GM12878 (cell line): Measurements from ENCODE around the gene REPIN1. TPM values are rescaled to one million over a fixed set of nuclear protein-coding genes. Genes with fewer than 3 reads are reported as not detected.
A peak's percentile ranks its signal among the peaks of the same experiment; 100 is the strongest.

Experiments
- ATAC-seq: fragments of 200-7000 bp; cut with Tn5 transposase; 3 replicates; pipeline ENCODE4 v1.9.1; 2020; ENCODE audit warnings: mild to moderate bottlenecking, moderate library complexity
- BruUV-seq: library from RNA; stranded (reverse); fragments of 400-500 nt; replicated peaks from 2 replicates; lab custom pipeline; 2021; lab: Mats Ljungman, UMichigan
- CTCF ChIA-PET: fragments of 300-600 bp; sonication (Branson Sonifier 250); formaldehyde crosslinking; extraction: SDS; loops from one replicate; lab custom pipeline; 2021; ENCODE audit warnings: inconsistent platforms; lab: Yijun Ruan, JAX
- POLR2A ChIA-PET: fragments of 350-600 bp; formaldehyde crosslinking; extraction: SDS; loops from one replicate; lab custom pipeline; 2021; ENCODE audit warnings: inconsistent platforms; lab: Charles Lee
- RAD21 ChIA-PET: fragments of 300-600 bp; sonication (Branson Sonifier 250); formaldehyde crosslinking; loops from one replicate; lab custom pipeline; 2023; ENCODE audit warnings: antibody characterized with exemption; ENCODE audit not compliant: unreplicated experiment; lab: Charles Lee
- SMC1A ChIA-PET: fragments of 300-600 bp; sonication (Branson Sonifier 250); formaldehyde crosslinking; loops from one replicate; lab custom pipeline; 2023; ENCODE audit not compliant: unreplicated experiment, uncharacterized antibody; lab: Charles Lee
- DNase-seq: peaks from one replicate; pipeline ENCODE4 v3.0.0-alpha.2; 2011; ENCODE audit warnings: low read depth, low spot score
- FAIRE-seq: peaks from 3 replicates; lab custom pipeline; 2011; peaks lifted over from hg19 to GRCh38; lab: Jason Lieb, UNC
- H2AFZ ChIP-seq: 2 replicates; pipeline ENCODE4 v1.6.0; 2011; ENCODE audit warnings: low read depth, low read length, control low read depth; ENCODE audit not compliant: control insufficient read depth
- H3K27ac ChIP-seq: 2 replicates; pipeline ENCODE4 v1.5.1; 2011; ENCODE audit warnings: control low read depth; ENCODE audit not compliant: control insufficient read depth, insufficient read depth
- H3K27me3 ChIP-seq, 2 experiments: replicated peaks in 1 of 2; 2 replicates each; pipeline versions ENCODE4 v1.6.0 to v1.6.1; 2011; ENCODE audit warnings: low read length in 1 of 2; ENCODE audit not compliant: control insufficient read depth in 2 of 2, insufficient read depth in 2 of 2
- H3K36me3 ChIP-seq, 2 experiments: 2 replicates each; pipeline ENCODE4 v1.5.1; 2011; ENCODE audit warnings: low read length in 1 of 2; ENCODE audit not compliant: control insufficient read depth in 2 of 2, insufficient read depth in 2 of 2
- H3K4me1 ChIP-seq: 2 replicates; pipeline ENCODE4 v1.6.1; 2011; ENCODE audit warnings: mild to moderate bottlenecking, low read length, moderate library complexity, mixed read lengths; ENCODE audit not compliant: control insufficient read depth, insufficient read depth
- H3K4me2 ChIP-seq: 2 replicates; pipeline ENCODE4 v1.6.0; 2011; ENCODE audit warnings: control low read depth; ENCODE audit not compliant: control insufficient read depth, insufficient read depth
- H3K4me3 ChIP-seq: fragments of 200-600 bp; sonication (generic); 2 replicates; pipeline ENCODE4 v1.5.1; 2016
- H3K79me2 ChIP-seq: 2 replicates; pipeline ENCODE4 v1.6.0; 2011; ENCODE audit warnings: low read length; ENCODE audit not compliant: control insufficient read depth, insufficient read depth
- H3K9ac ChIP-seq: 2 replicates; pipeline ENCODE4 v1.8.0; 2011; ENCODE audit warnings: low read length, control low read depth, mixed read lengths; ENCODE audit not compliant: control insufficient read depth, insufficient read depth
- H3K9me3 ChIP-seq: replicated peaks from 3 replicates; pipeline ENCODE4 v1.5.1; 2011; ENCODE audit warnings: mild to moderate bottlenecking, low read length; ENCODE audit not compliant: control insufficient read depth, insufficient read depth
- H4K20me1 ChIP-seq: 2 replicates; pipeline ENCODE4 v1.6.0; 2011; ENCODE audit not compliant: control insufficient read depth, insufficient read depth
- BACH1 ChIP-seq: fragments of 450-650 bp; IDR thresholded peaks from 2 replicates; pipeline ENCODE4 v1.6.1; 2017; ENCODE audit warnings: mild to moderate bottlenecking, borderline replicate concordance
- CBFB ChIP-seq: IDR thresholded peaks from 2 replicates; pipeline ENCODE4 v1.6.1; 2016; ENCODE audit warnings: antibody characterized with exemption, low read depth
- CHD1 ChIP-seq: IDR thresholded peaks from 2 replicates; pipeline ENCODE4 v1.6.1; 2012; ENCODE audit warnings: low read depth, low read length, improper control_type of control experiment
- CHD2 ChIP-seq: IDR thresholded peaks from 2 replicates; pipeline ENCODE4 v1.6.1; 2011; ENCODE audit warnings: low read depth, low read length, improper control_type of control experiment, borderline replicate concordance
- DPF2 ChIP-seq: fragments of 450-650 bp; IDR thresholded peaks from 2 replicates; pipeline ENCODE4 v1.6.1; 2017; ENCODE audit warnings: mild to moderate bottlenecking
- MXI1 ChIP-seq: fragments of 150-350 bp; IDR thresholded peaks from 2 replicates; pipeline ENCODE4 v1.6.1; 2011; ENCODE audit warnings: low read depth, mild to moderate bottlenecking, inconsistent platforms, low read length, improper control_type of control experiment
- NFIC ChIP-seq: IDR thresholded peaks from 2 replicates; pipeline ENCODE4 v1.6.1; 2012; ENCODE audit warnings: low read depth, mild to moderate bottlenecking, inconsistent platforms, low read length, moderate library complexity
- PBX3 ChIP-seq: IDR thresholded peaks from 2 replicates; pipeline ENCODE4 v1.6.1; 2011; ENCODE audit warnings: mild to moderate bottlenecking, low read depth, low read length, moderate library complexity; ENCODE audit not compliant: insufficient replicate concordance
- RAD51 ChIP-seq: fragments of 450-650 bp; IDR thresholded peaks from 2 replicates; pipeline ENCODE4 v1.6.1; 2016; ENCODE audit warnings: moderate library complexity, mild to moderate bottlenecking, inconsistent platforms
- RB1 ChIP-seq: fragments of 450-650 bp; formaldehyde crosslinking; IDR thresholded peaks from 2 replicates; pipeline ENCODE4 v1.6.1; 2017; ENCODE audit warnings: mild to moderate bottlenecking, borderline replicate concordance
- RBBP5 ChIP-seq: fragments of 200-600 bp; sonication (generic); conservative IDR thresholded peaks from 2 replicates; pipeline ENCODE4 v1.6.1; 2016
- RCOR1 ChIP-seq: conservative IDR thresholded peaks from 2 replicates; pipeline ENCODE4 v1.6.1; 2012; ENCODE audit warnings: low read depth, low read length, improper control_type of control experiment
- TAF1 ChIP-seq: IDR thresholded peaks from 2 replicates; pipeline ENCODE4 v1.6.1; 2011; ENCODE audit warnings: mild to moderate bottlenecking, low read depth, low read length, borderline replicate concordance
- ZBTB4 ChIP-seq: fragments of 450-650 bp; formaldehyde crosslinking; IDR thresholded peaks from 2 replicates; pipeline ENCODE4 v1.4.0; 2022; ENCODE audit warnings: mild to moderate bottlenecking, moderate library complexity
- ZNF24 ChIP-seq: fragments of 450-650 bp; IDR thresholded peaks from 2 replicates; pipeline ENCODE4 v1.6.1; 2017; ENCODE audit warnings: antibody characterized with exemption, mild to moderate bottlenecking
- WGBS: methylation state at CpG from one replicate; pipeline ENCODE4 v1.1.6; 2016; ENCODE audit warnings: low lambda C conversion rate; ENCODE audit not compliant: insufficient replicate concordance, insufficient coverage; ENCODE audit errors: missing lambda C conversion rate; 5-methylcytosine and 5-hydroxymethylcytosine counted together
- in situ Hi-C: fragments of 300-500 bp; cut with MboI; formaldehyde crosslinking; loops from 9 replicates; pipeline ENCODE4 v1.14.3; 2018; ENCODE audit warnings: mixed read lengths
- intact Hi-C: fragments of 100-400 bp; cut with micrococcal nuclease; formaldehyde crosslinking; loops from one replicate; pipeline ENCODE4 v1.14.2; 2022; ENCODE audit not compliant: unreplicated experiment
- polyA plus RNA-seq, 11 experiments: library from polyadenylated mRNA; depleted of rRNA in 4 of 11; unstranded in 6 of 11; stranded (reverse) in 5 of 11; fragments of >200 nt; fragmentation: Nextera tagmentation in 4 of 11; fragmentation: Illumina TruSeq in 1 of 11; extraction: Ambion mirVana in 4 of 11; extraction: Trizol in 1 of 11; gene quantifications; 1 replicate in 1 of 11; 2 replicates in 10 of 11; pipeline versions ENCODE4 v1.2.1 to v1.2.3, GENCODE V29; 2011 to 2016; ENCODE audit warnings: inconsistent platforms in 2 of 11, missing spikeins in 2 of 11, low read depth in 1 of 11
- total RNA-seq, 4 experiments: library from RNA; depleted of rRNA in 3 of 4; stranded (reverse); fragments of >200 nt in 3 of 4; fragmentation: Illumina TruSeq in 1 of 4; extraction: Trizol in 1 of 4; gene quantifications; 2 replicates each; pipeline versions ENCODE4 v1.2.1 to v1.2.3, GENCODE V29; 2013 to 2021

REPIN1 gene
- total and polyA plus RNA-seq, 10 of the 15 experiments (the other 5 are each of a cell fraction or from before 2014, with no cell fraction given), result 5.1 to 172 (median 76.9) TPM

- TF ChIP-seq CHD1 (peak; percentile 87; the same call in 1 of the 2 replicates), RCOR1 (0 out of 2 replicates have a peak, but pooled peaks have one; percentile 31), BACH1 (0 out of 2 replicates have a peak, but pooled peaks have one; percentile 36), TAF1 (0 out of 2 replicates have a peak, but pooled peaks have one; percentile 1), CHD2 (0 out of 2 replicates have a peak, but pooled peaks have one; percentile 31), RBBP5 (no peak), DPF2 (0 out of 2 replicates have a peak, but pooled peaks have one; percentile 2), MXI1 (0 out of 2 replicates have a peak, but pooled peaks have one; percentile 29)
These were observed 11.1 kb downstream of the REPIN1 start (continued) for GRCh38 chr7:150379441-150380379.

- H3K4me3 ChIP-seq, result peak overlapping the region; percentile 99
- ATAC-seq, result peak; percentile 6
- SMC1A ChIA-PET, result interaction anchor here (1.1 to 2.0 kb wide), 8 partner anchors 11 to 287 kb away, joined by 3 to 28 read pairs (median 8); a partner anchor contains a TSS
- no peak for DNase-seq
- BruUV-seq, result no TSS peak
- no peaks in the 10 kb centered on the region for H3K27me3 ChIP-seq
- peak overlapping the region; percentile 84 for H3K9ac ChIP-seq
- POLR2A ChIA-PET, result interaction anchor here (0.6 to 1.9 kb wide), 9 partner anchors 11 to 844 kb away, joined by 3 to 26 read pairs (median 3); partner anchors contain the start of gene REPIN1
- H3K79me2 ChIP-seq, result peaks cover 58% of the 10 kb centered on the region
- intact Hi-C loops, result loop anchor here (1.0 to 2.0 kb wide), 2 partner anchors 20 to 41 kb away; no protein-coding TSS in a partner anchor
- peak; percentile 56 for FAIRE-seq
- no peaks in the 10 kb centered on the region; the same call in 1 of the 2 replicates for H4K20me1 ChIP-seq
- CTCF ChIA-PET, result interaction anchor here (0.8 to 1.8 kb wide), 6 partner anchors 11 to 52 kb away, joined by 3 to 12 read pairs (median 4); a partner anchor contains a TSS
- in situ Hi-C loops, result no loop called here
- H2AFZ ChIP-seq, result no peak overlapping the region
- peak overlapping the region; percentile 58 for H3K4me2 ChIP-seq
- whole genome bisulfite sequencing, result 2% methylated on average over 11 of the region's 11 CpGs
- H3K4me1 ChIP-seq, result peaks cover 73% of the 10 kb centered on the region
- RAD21 ChIA-PET, result interaction anchor here (0.6 to 2.0 kb wide), 7 partner anchors 11 to 937 kb away, joined by 3 to 29 read pairs (median 4); partner anchors contain the start of gene REPIN1
- H3K36me3 ChIP-seq, result peaks cover 0 to 2% of the 10 kb centered on the region in 2 experiments; a peak in 2 of 4 replicates
- H3K27ac ChIP-seq, result peak overlapping the region; percentile 97
- H3K9me3 ChIP-seq, result no peaks in the 10 kb centered on the region
- TF ChIP-seq PBX3, result no peak
- no peak for TF ChIP-seq RAD51
- TF ChIP-seq NFIC, result 0 out of 2 replicates have a peak, but pooled peaks have one; percentile 50
- TF ChIP-seq ZBTB4 (CRISPR knock-in tag), result no peak
- TF ChIP-seq CBFB, result no peak
- peak; percentile 47; the same call in 1 of the 2 replicates for TF ChIP-seq ZNF24
- no peak for TF ChIP-seq RB1
- no peak for TF ChIP-seq RBBP5
These were observed 11.8 kb downstream of the REPIN1 start for GRCh38 chr7:150380463-150380862.
